PC-3 (cell line): Measurements from ENCODE around the gene AHSP.

Experiments
- EZH2 ChIP-seq: fragments of 300-600 bp; sonication (generic); IDR thresholded peaks from one replicate; pipeline ENCODE4 v1.6.1; 2017; ENCODE audit warnings: antibody characterized with exemption, mild to moderate bottlenecking, low read length; ENCODE audit not compliant: unreplicated experiment
- TF ChIP-seq, protein P1 (sequence below): fragments of 300-600 bp; sonication (generic); conservative IDR thresholded peaks from 2 replicates; pipeline ENCODE4 v1.5.1; 2017; ENCODE audit warnings: antibody characterized with exemption, low read depth, mild to moderate bottlenecking, low read length

DNA sequence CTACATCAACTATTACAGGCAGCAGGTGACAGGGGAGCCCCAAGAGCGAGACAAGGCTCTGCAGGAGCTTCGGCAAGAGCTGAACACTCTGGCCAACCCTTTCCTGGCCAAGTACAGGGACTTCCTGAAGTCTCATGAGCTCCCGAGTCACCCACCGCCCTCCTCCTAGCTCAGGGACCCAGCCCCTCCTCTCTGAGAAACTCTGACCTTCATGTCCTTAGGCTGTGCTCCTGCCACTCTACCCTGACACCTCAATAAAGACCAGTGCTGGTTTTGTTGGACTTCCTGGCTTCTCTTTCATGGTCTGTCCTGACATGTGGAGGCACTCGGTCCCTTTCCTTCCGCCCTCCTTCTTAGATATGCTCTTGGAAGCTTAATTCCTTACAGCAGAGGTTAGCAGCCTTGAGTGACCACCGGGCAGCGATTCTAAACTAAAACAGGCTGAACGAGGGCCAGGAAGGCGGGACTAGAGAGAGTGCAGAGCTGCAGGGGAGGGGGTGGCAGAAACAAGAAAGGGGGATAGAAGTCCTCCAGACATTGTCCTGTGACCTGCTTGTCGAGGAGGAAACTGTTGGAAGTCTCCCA, 915 bp downstream of the AHSP start:
- TF ChIP-seq, protein P1, sequence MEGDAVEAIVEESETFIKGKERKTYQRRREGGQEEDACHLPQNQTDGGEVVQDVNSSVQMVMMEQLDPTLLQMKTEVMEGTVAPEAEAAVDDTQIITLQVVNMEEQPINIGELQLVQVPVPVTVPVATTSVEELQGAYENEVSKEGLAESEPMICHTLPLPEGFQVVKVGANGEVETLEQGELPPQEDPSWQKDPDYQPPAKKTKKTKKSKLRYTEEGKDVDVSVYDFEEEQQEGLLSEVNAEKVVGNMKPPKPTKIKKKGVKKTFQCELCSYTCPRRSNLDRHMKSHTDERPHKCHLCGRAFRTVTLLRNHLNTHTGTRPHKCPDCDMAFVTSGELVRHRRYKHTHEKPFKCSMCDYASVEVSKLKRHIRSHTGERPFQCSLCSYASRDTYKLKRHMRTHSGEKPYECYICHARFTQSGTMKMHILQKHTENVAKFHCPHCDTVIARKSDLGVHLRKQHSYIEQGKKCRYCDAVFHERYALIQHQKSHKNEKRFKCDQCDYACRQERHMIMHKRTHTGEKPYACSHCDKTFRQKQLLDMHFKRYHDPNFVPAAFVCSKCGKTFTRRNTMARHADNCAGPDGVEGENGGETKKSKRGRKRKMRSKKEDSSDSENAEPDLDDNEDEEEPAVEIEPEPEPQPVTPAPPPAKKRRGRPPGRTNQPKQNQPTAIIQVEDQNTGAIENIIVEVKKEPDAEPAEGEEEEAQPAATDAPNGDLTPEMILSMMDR, result no peak
- TF ChIP-seq EZH2, result no peak
